Activated CD4-positive, CD25-positive, alpha-beta regulatory T cell treated with anti-CD3 and anti-CD28 coated beads, Interleukin-2, amount 50 U/mL, for 72 hours (primary cell): ENCODE measurements around the gene BEX4.
A peak's percentile ranks its signal among the peaks of the same experiment; 100 is the strongest.

Experiments
- DNase-seq: peaks from one replicate; pipeline ENCODE4 v3.0.0; 2021

Gene BEX4

DNA sequence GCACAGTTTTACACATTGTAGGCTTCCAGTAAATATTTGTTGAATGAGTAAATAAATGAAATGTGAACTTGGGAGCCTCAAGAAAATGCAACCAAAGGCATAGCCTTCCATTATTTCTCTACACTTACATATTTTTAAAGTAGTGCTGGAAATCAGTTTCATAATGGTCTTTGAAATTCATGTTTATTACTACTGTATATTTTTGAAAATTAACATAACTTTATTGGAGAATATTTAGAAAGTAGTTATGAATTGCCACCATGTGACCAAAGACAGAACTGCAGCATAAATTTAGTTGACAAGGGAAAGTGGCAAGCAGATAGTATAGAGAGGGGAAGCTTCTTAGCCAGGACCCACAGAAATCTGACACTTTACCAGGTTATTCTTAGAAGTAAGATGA lies 33.6 kb downstream of the BEX4 start:
- DNase-seq, result no peak

DNA sequence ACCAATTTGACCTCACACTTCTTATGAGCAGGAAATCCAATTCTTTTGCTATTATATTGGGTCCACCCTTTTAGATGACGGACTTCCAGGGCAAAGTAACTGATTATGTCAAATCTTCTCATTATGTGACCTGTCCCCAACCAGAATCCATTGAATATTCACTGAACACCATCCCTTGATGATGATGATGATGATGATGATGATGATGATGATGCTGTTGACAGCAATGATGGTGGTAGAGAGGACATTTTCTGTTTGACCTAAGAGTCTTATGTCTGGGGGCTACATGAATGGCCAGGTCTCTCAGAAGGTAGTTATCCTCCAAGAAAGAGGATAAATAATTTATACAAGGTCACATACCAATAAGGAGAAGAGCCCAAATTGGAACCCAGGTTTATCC lies 34.9 kb downstream of the BEX4 start:
- no peak for DNase-seq

DNA sequence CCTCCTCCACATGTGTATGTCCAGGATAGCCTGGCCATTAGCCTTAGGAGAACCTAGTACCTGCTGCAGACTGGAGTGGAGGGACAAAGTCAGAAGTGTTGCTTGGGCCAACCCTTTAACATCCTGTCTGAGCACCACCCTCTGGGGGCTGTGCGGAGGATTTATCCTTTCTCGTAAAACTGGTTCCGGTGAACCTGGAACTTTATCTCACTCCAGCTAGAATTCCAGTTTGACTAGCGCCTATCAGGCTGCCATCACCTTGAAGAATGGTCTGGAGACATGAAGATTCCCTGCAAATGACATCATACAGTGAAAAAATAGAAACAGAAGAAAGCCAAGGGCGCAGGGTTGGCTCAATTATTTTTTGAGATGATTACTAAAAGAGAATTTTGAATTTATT lies 36.1 kb downstream of the BEX4 start:
- no peak for DNase-seq

DNA sequence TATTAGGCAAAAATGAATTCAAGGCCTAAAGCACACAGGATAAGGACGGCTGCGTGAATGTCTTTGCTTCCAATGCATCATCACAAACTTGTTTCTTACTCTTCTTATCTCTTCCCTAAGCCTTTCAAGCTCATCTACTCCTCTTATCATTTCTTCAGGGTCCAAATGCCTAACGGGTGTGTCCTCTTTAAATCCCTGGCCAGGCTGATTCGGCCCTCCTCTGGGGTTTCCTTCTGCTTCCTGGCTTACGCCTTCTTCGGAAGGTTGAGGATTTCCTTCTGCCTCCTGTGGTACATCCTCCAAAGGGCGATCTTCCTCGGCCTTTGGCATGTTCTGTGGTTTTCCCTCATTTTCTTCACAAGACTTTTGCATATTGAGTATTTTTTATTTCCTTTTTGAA lies 38.7 kb downstream of the BEX4 start:
- DNase-seq, result no peak

DNA sequence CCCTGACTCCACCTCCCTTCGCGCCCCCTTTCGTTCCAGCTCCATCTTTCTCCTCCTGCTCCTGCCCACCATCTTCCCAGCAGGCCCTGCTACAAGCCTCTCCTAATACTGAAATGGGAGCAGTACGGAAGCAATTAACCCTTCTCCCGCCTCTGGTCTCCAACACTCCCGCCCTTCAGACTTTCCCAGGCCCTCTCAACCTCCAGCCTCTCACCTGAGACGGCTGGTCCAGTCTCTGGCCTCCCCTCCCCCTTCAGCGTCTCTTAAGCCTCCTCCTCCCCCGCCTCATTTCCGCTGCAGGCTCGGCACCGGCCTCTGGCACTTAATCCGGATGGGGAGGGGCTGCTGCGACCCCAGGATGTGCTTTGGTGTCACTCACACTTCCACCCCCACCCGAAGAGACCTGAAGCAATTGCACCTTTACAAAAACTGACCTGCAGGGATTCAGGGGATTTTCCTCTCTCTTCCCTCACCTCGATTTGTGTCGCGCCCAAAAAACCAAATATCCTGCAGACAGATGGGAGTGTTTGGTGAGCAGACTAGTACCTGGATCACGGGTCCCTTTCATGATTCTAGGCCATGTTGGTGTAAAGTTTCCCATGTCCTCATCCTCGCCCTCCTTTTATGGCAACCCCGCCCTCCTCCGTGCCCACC lies 39.4 kb downstream of the BEX4 start:
- peak; percentile 48 for DNase-seq

DNA sequence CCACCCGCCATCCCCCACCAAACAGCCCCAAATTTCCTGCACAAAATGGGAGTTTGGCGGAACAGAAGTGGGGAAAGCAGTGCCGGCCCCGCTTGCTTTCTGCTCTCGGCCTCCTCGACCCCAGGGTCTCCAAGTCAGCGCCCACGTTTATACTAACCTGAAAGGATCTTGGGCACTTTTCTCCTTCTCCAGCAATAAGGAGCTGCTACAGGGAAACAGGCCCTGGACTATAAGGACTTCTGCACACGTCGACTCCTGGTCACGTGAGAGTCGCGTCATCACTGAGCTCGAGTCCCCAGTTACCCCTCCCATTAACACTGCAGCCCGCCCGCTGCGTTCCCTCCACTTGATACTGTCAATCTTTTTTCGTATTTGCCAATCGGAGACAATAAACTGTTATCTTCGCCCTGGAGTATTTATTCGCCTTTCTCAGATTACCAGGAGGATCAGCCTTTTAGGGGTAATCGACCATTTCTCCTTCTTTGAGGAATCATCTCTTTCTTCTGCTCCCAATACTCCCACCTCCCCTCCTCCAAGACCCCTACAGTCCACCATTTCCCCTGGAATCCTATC lies 40.1 kb downstream of the BEX4 start, which contains the start of gene TCEAL8:
Gene TCEAL8 (minus strand): TSS at position 235 of the 573 bp plus-strand sequence. CDS start 1,176 bp downstream, outside the sequence.
- peak; percentile 54 for DNase-seq

DNA sequence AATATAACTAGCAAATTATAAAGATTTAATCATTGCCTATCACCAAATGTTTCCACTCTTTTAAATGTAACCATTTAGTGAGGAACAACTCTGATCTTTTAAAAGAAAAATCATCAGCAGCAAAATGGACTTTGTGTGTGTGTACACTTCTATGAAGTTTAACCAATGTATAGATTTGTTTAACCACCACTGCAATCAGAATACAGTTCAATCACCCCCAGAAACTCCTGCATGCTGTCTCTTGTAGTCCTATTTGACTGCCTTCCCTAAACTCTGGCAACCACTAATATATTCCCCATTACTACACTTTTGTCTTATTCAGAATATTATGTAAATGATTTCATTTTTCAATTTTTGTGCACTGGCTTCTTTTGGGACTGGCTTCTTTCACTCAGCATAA lies 41.7 kb downstream of the BEX4 start:
- DNase-seq, result no peak

DNA sequence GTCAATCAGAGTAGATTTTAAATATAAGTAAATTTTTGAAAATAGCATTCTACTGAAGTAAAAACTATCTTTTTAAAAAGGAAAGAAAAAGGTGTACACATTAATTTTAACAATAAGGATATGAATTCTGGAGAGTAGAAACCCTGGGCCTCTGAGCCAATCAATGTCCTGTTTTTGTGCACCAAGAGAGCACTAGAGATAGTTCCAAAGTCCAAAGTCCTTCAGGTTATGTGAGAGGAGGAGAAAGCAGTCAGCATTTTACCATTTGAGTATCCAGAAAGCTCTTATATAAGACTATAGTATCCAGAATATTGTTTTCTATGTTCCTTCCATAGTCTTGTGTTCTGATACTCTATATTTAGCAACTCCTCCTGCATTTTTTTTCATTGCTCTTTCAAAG lies 43.4 kb downstream of the BEX4 start:
- no peak for DNase-seq
